ENCODE measurements around the gene FNBP1L. TPM values are rescaled to one million over a fixed set of nuclear protein-coding genes. Genes with fewer than 3 reads are reported as not detected.

Gene FNBP1L
- total RNA-seq, 1 donor from 2014 or later = 47.3 TPM

- no peak overlapping the region for H3K4me3 Mint-ChIP-seq (ENCODE audit: unreplicated experiment)
- no peaks in the 10 kb centered on the region for H3K27me3 Mint-ChIP-seq (ENCODE audit: low read depth)
- no peaks in the 10 kb centered on the region for H3K9me3 Mint-ChIP-seq (ENCODE audit: low read depth)
- H3K4me1 Mint-ChIP-seq (ENCODE audit: low read depth) = no peaks in the 10 kb centered on the region
- H3K27ac Mint-ChIP-seq (ENCODE audit: unreplicated experiment) = no peak overlapping the region
- TF ChIP-seq, protein P1, sequence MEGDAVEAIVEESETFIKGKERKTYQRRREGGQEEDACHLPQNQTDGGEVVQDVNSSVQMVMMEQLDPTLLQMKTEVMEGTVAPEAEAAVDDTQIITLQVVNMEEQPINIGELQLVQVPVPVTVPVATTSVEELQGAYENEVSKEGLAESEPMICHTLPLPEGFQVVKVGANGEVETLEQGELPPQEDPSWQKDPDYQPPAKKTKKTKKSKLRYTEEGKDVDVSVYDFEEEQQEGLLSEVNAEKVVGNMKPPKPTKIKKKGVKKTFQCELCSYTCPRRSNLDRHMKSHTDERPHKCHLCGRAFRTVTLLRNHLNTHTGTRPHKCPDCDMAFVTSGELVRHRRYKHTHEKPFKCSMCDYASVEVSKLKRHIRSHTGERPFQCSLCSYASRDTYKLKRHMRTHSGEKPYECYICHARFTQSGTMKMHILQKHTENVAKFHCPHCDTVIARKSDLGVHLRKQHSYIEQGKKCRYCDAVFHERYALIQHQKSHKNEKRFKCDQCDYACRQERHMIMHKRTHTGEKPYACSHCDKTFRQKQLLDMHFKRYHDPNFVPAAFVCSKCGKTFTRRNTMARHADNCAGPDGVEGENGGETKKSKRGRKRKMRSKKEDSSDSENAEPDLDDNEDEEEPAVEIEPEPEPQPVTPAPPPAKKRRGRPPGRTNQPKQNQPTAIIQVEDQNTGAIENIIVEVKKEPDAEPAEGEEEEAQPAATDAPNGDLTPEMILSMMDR (IDR thresholded peaks at IDR 0.05) = no peak
- DNase-seq (ENCODE audit: low spot score) = no peak
- no peaks in the 10 kb centered on the region for H3K36me3 Mint-ChIP-seq (ENCODE audit: low read depth)
Observed at GRCh38 chr1:93427656-93428055, 20.3 kb upstream of the FNBP1L start.

DNA sequence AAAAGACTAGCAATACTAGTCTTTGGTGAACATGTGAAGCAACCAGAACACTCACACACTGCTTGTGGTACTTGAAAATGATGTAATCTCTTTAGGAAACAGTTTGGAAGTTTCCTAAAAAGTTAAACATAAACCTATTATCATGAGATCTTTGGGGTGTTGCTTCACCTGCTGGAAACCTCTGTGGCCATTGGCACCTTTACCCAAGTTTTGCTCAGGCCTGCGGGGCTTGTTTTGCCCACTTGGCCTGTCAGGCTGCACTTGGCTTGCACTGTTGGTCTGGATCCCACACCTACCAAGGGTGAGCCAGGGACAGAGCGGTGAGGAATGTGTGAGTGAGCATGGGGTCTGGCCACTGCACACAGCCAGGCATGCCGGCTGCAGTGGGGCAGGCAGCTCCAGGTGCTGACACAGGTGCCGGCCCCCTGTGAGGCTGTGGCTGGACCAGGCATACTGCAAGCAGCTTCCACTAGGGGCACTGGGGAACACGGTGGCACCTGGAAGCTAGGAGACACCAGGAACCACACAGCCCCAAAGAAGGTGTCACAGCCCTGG is 14.4 kb upstream of the FNBP1L start:
- no peak for DNase-seq (ENCODE audit: low spot score)
- Mint-ChIP-seq H3K36me3 (ENCODE audit: low read depth) (no peaks in the 10 kb centered on the region), H3K27me3 (ENCODE audit: low read depth) (no peaks in the 10 kb centered on the region), H3K4me1 (ENCODE audit: low read depth) (peaks cover 4% of the 10 kb centered on the region), H3K27ac (ENCODE audit: unreplicated experiment) (no peak overlapping the region), H3K9me3 (ENCODE audit: low read depth) (no peaks in the 10 kb centered on the region), H3K4me3 (ENCODE audit: unreplicated experiment) (no peak overlapping the region)
- TF ChIP-seq, protein P1 (IDR thresholded peaks at IDR 0.05) = peak; percentile 36

DNA sequence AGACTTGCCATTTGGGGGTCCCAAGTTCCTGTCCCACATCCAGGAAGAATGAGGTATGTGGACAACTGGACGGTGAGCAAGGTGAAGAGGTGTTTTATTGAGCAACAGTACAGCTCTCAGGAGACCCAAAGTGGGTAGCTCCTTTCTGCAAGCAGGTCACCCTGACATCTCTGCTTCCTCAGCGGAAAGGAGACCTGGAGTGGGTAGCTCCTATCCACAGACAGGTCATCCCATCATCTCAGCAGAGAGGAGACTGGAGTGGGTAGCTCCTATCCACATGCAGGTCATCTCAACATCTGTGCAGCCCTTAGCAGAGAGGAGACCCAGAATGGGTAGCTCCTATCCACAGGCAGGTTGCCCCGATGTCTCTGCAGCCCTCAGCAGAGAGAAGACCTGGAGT is 13.8 kb upstream of the FNBP1L start:
- H3K4me1 Mint-ChIP-seq (ENCODE audit: low read depth) = peaks cover 4% of the 10 kb centered on the region
- no peak overlapping the region for H3K27ac Mint-ChIP-seq (ENCODE audit: unreplicated experiment)
- no peaks in the 10 kb centered on the region for H3K9me3 Mint-ChIP-seq (ENCODE audit: low read depth)
- no peak for DNase-seq (ENCODE audit: low spot score)
- TF ChIP-seq, protein P1 (IDR thresholded peaks at IDR 0.05) = no peak
- H3K27me3 Mint-ChIP-seq (ENCODE audit: low read depth) = no peaks in the 10 kb centered on the region
- no peaks in the 10 kb centered on the region for H3K36me3 Mint-ChIP-seq (ENCODE audit: low read depth)
- no peak overlapping the region for H3K4me3 Mint-ChIP-seq (ENCODE audit: unreplicated experiment)

- no peak overlapping the region for H3K4me3 Mint-ChIP-seq (ENCODE audit: unreplicated experiment)
- DNase-seq (ENCODE audit: low spot score) = no peak
- TF ChIP-seq, protein P1 (IDR thresholded peaks at IDR 0.05) = no peak
- no peaks in the 10 kb centered on the region for H3K27me3 Mint-ChIP-seq (ENCODE audit: low read depth)
- H3K9me3 Mint-ChIP-seq (ENCODE audit: low read depth) = no peaks in the 10 kb centered on the region
- no peaks in the 10 kb centered on the region for H3K36me3 Mint-ChIP-seq (ENCODE audit: low read depth)
- peaks cover 4% of the 10 kb centered on the region for H3K4me1 Mint-ChIP-seq (ENCODE audit: low read depth)
- H3K27ac Mint-ChIP-seq (ENCODE audit: unreplicated experiment) = no peak overlapping the region
Observed at GRCh38 chr1:93434987-93435386, 12.9 kb upstream of the FNBP1L start.

DNA sequence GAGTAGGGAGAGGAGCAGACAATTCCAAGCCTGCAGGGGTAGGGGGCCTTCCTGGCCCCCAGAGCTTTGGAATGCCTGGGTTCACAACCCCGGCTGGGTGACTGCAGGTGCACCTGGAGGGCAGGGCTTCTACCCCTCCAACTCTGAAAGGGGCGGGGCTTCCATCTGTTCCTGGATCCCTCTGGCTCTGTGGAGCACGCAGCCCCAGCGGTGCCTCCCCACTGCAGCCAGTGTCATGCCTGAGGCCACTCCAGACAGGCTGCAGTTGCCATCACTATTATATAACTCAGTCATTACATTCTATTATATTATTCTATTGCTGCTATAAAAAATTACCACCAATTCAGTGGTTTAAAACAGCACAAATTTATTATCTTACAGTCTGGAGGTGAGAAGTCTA is 12.5 kb upstream of the FNBP1L start:
- Mint-ChIP-seq H3K36me3 (ENCODE audit: low read depth) (no peaks in the 10 kb centered on the region), H3K4me3 (ENCODE audit: unreplicated experiment) (no peak overlapping the region), H3K27me3 (ENCODE audit: low read depth) (no peaks in the 10 kb centered on the region), H3K9me3 (ENCODE audit: low read depth) (no peaks in the 10 kb centered on the region), H3K4me1 (ENCODE audit: low read depth) (peaks cover 4% of the 10 kb centered on the region), H3K27ac (ENCODE audit: unreplicated experiment) (no peak overlapping the region)
- no peak for DNase-seq (ENCODE audit: low spot score)
- TF ChIP-seq, protein P1 (IDR thresholded peaks at IDR 0.05) = no peak
